ENCODE measurements around the gene LMAN2L.

- no peak for TF ChIP-seq POLR2AphosphoS5 (IDR thresholded peaks at IDR 0.05; ENCODE audit: borderline replicate concordance, low read depth, low read length)
- TF ChIP-seq EZH2 (IDR thresholded peaks at IDR 0.05) = no peak
- TF ChIP-seq FOXP2 (optimal IDR thresholded peaks at IDR 0.05; ENCODE audit: control extremely low read depth, extremely low read length, insufficient read depth) = no peak
Observed at GRCh38 chr2:96739076-96739632, 710 bp downstream of the LMAN2L start.

All from SK-N-MC (cell line).